ENCODE data around the gene SOWAHC. TPM values are rescaled to one million over a fixed set of nuclear protein-coding genes. Genes with fewer than 3 reads are reported as not detected.
A peak's percentile ranks its signal among the peaks of the same experiment; 100 is the strongest.

Gene SOWAHC
- total RNA-seq, 4 donors from 2014 or later: 8.3 to 24.2 (median 17.2) TPM

DNA sequence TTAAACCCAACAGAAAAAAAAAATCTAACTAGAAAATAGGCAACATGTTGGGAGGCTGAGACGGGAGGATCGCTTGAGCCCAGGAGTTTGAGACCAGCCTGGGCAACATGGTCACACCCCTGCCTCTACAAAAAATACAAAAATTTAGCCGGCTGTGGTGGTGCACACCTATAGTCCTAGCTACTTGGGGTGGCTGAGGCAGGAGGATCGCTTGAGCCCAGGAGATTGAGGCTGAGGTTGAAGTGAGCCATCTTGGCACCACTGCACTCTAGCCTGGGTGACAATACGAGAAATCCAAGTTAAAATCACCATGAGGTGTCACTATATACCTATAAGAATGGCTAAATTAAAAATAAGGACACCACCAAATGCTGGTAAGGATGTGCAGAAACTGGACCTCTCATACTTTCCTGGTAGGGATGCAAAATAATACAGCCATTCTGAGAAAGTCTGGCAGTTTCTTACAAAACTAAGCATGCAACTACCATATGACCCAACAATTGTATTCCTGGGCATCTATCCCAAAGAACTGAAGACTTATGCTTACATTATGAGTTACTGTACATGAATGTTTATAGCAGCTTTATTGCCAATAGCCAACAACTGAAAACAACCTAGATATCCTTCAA lies 2.6 kb upstream of the SOWAHC start:
- Histone ChIP-seq H3K9me3 (no peaks in the 10 kb centered on the region), H3K4me3 (no peak overlapping the region), H3K4me1 (peaks cover 0 to 15% (median 1%) of the 10 kb centered on the region in 4 donors), H3K36me3 (no peaks in the 10 kb centered on the region), H3K27ac (no peak overlapping the region), H3K27me3 (no peaks in the 10 kb centered on the region)
- no peak for TF ChIP-seq POLR2A (IDR thresholded peaks at IDR 0.05)
- TF ChIP-seq, protein P1, sequence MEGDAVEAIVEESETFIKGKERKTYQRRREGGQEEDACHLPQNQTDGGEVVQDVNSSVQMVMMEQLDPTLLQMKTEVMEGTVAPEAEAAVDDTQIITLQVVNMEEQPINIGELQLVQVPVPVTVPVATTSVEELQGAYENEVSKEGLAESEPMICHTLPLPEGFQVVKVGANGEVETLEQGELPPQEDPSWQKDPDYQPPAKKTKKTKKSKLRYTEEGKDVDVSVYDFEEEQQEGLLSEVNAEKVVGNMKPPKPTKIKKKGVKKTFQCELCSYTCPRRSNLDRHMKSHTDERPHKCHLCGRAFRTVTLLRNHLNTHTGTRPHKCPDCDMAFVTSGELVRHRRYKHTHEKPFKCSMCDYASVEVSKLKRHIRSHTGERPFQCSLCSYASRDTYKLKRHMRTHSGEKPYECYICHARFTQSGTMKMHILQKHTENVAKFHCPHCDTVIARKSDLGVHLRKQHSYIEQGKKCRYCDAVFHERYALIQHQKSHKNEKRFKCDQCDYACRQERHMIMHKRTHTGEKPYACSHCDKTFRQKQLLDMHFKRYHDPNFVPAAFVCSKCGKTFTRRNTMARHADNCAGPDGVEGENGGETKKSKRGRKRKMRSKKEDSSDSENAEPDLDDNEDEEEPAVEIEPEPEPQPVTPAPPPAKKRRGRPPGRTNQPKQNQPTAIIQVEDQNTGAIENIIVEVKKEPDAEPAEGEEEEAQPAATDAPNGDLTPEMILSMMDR (IDR thresholded peaks at IDR 0.05): peak in 4 of 6 experiments; percentile 4 to 51 (median 28)
- no peak for DNase-seq

DNA sequence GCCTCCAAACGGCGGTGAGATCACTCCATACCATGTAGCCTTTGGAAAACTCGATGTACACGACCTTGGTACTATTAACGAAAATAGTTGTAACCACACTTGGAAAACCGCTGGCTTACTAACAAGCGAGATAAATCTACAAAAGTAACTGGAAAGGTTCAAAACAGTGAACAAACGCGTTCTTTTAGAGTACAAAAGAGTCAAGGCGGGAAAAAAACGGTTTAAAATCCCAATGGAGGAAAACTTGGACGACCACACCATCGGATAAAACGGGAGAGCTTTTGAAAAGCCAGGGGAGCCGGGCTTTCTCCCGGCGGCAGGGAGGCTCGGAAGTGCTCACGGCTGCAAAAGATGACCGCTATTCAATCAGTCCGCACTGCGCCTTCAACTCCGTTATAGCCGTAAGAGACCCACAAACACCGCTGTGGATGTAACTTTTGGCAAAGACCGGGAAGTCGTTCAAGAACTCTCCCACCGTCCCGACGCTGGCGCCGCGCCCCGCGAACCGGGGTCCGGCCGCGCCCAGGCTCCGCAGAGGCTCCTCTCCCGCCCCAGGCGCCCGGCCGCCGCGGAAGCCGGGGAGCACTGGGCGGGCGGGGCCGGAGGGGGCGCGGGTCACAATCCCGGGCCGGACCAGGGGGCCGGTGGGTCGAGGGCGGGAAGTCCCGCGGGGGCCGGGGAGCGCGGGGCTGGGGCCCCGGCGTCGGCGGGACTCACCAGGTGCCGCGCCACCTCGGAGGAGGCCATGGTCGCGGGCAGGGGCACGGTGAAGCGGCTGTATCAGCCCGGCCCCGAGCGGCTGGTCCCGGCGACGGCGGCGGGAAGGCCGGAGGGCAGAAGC lies 863 bp upstream of the SOWAHC start:
- DNase-seq: peak in 2 of 3 donors; percentile 58 to 80
- TF ChIP-seq POLR2A (IDR thresholded peaks at IDR 0.05): peak in 1 of 2 donors; percentile 29
- TF ChIP-seq, protein P1 (IDR thresholded peaks at IDR 0.05): peak in 1 of 6 experiments; percentile 3
- H3K4me1 ChIP-seq: peaks cover 0 to 26% (median 1%) of the 10 kb centered on the region in 4 donors

DNA sequence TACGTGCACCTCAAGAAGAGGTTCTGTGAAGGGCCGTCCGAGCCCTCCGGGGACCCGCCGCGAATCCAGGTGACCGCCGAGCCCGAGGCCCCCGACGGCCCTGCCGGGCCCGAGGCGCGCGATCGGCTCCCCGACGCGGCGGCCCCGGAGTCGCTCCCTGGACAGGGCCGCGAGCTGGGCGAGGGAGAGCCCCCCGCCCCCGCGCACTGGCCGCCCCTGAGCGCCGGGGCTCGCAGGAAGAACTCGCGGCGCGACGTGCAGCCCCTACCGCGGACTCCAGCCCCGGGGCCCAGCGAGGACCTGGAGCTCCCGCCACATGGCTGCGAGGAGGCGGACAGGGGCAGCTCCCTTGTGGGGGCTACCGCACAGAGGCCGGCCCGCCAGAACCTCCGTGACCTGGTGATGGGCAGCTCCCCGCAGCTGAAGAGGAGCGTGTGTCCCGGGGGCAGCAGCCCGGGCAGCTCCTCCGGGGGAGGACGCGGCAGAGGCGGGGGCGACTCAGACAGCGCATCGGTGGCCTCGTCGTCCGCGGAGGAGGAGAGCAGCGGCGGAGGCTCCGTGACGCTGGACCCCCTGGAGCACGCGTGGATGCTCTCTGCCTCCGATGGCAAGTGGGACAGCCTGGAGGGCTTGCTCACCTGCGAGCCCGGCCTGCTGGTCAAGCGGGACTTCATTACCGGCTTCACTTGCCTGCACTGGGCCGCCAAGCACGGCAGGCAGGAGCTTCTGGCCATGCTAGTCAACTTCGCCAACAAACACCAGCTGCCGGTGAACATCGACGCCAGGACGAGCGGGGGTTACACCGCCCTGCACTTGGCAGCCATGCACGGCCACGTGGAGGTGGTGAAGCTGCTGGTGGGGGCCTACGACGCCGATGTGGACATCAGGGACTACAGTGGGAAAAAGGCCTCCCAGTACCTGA lies 812 bp downstream of the SOWAHC start:
- Histone ChIP-seq H3K9me3 (no peaks in the 10 kb centered on the region), H3K27me3 (no peaks in the 10 kb centered on the region), H3K4me1 (peaks cover 0 to 24% (median 1%) of the 10 kb centered on the region in 4 donors), H3K27ac (peak overlapping the region; percentile 77 to 99 (median 98)), H3K36me3 (no peaks in the 10 kb centered on the region), H3K4me3 (peak overlapping the region; percentile 51 to 84 (median 58))
- DNase-seq: peak in 2 of 3 donors; percentile 49 to 65
- no peak for TF ChIP-seq POLR2A (IDR thresholded peaks at IDR 0.05)
- TF ChIP-seq, protein P1 (IDR thresholded peaks at IDR 0.05): no peak

More for the DNA sequence above, 863 bp upstream of the SOWAHC start:
- no peaks in the 10 kb centered on the region for H3K9me3 ChIP-seq
- H3K27me3 ChIP-seq: no peaks in the 10 kb centered on the region
- peak overlapping the region; percentile 77 to 99 (median 98) for H3K27ac ChIP-seq
- no peaks in the 10 kb centered on the region for H3K36me3 ChIP-seq
- peak overlapping the region; percentile 51 to 84 (median 58) for H3K4me3 ChIP-seq

DNA sequence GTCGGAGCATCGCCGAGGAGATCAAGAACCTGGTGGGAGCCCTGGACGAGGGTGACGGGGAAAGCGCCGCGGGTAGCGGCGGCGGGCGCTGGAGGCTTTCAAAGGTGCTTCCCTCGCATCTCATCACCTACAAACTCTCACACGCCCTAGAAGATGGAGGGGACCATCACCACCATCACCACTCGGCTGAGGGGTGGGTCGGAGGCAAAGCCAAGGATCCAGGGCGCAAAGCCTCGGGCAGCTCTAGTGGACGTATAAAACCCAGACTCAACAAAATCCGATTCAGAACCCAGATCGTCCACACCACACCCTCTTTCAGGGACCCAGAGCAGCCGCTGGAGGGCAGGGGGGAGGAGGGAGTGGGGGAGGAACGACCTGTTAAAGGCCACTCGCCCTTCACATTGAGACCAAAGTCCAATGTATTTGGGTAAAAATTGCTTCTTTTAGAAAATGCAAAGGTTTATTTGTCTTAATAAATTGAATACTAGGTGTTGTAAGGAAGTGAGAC lies 1.5 kb downstream of the SOWAHC start:
- Histone ChIP-seq H3K4me1 (peaks cover 0 to 24% (median 1%) of the 10 kb centered on the region in 4 donors), H3K36me3 (no peaks in the 10 kb centered on the region)
- peak in 1 of 3 donors; percentile 60 for DNase-seq

More for the DNA sequence above, 1.5 kb downstream of the SOWAHC start:
- Histone ChIP-seq H3K27ac (peak overlapping the region in 2 of 4 donors; percentile 98 to 99), H3K9me3 (no peaks in the 10 kb centered on the region), H3K4me3 (peak overlapping the region in 3 of 4 donors; percentile 57 to 84 (median 60)), H3K27me3 (no peaks in the 10 kb centered on the region)
- TF ChIP-seq POLR2A (IDR thresholded peaks at IDR 0.05): no peak
- TF ChIP-seq, protein P1 (IDR thresholded peaks at IDR 0.05): peak in 3 of 6 experiments; percentile 20 to 33 (median 29)

Data from Peyer's patch (tissue), 4 donors.